Measurements from ENCODE around the gene TRPM5.
A peak's percentile ranks its signal among the peaks of the same experiment; 100 is the strongest.

Gene TRPM5

DNA sequence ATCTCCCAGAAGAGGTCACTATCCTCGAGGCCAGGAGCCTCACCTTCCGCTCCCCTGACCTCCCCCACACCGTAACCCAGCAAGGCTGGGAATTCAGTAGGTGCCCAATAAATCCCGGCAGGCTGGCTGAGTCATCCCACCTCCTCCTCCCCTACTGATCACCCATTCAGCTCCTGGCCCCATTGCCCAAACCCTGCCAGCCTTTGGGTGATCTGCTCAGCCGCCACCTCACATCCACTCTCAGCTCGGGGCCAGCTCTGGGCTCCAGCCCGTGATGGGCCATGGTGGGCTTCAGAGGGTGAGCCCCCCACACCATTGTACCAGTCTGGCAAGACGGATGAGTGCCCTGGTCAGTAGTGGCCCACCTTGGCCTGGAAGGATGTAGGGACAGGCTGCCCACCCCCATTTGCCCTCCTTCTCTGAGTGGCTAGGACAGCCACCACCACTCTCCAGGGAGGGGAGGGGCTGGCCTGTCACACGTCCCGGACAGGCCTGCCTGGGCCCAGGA is 8.2 kb downstream of the TRPM5 start:
- no peak for DNase-seq (ENCODE audit: low read depth in 2 of 2)

DNA sequence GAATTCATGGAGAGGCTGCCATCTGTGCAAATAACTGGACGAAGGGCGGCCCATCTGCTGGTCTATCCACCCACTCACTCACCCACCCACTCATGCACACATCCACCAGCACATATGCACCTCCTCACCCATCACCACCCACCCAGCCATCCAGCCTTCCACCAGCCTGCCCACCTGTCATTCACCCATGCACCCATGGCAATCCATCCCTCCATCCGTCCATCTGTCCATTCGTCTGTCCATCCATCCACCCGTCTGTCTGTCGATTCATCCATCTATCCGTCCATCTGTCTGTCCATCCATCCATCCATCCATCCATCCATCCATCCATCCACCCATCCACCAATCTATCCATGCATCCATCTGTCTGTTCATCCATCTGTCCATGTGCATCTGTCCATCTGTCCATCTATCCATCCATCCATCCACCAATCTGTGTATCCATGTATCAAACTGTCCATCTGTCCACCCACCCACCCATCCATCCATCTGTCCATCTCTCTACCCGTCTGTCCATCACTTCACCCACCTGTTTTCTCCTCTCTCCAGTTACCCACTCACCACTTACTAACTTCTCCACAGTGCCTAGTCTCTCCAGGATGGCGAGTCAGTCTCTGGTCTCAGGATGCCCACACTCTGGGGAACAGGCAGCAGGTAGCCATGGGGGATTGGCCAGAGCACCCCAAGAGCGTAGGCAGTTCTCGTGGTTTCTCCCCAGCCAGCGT is 8.9 kb downstream of the TRPM5 start:
- DNase-seq (ENCODE audit: low read depth in 2 of 2) = no peak

DNA sequence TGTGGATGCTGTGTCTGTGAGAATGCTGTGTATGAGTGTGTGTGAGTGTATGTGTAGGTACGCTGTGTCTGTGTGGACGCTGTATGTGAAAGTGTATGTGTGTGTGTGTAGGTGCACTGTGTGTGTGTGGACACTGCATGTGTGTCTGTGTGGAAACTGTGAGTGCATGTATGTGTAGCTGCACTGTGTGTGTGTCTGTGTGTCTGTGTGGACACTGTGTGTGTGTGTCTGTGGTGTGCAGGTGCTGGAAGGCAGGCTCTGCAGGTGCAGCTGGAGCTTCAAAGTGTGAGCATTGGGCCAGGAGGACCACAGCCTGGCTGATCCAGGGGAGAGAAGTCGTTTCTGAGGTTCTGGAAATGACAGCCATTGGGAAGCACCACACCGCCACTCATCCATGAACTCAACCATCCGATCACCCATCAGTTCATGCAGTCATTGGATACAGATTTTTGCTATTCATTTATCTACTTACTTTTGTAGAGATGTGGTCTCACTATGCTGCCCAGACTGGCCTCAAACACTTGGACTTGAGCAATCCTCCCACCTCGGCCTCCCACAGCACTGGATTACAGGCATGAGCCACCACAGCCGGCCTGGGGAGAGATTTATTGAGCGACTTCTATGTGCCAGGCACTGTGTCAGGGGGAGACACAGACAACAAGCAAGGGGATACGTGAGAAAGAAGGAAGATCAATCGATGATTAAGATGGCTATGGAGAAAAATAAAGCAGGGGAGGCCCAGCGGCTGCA is 9.6 kb downstream of the TRPM5 start:
- DNase-seq (ENCODE audit: low read depth in 2 of 2) = no peak

DNA sequence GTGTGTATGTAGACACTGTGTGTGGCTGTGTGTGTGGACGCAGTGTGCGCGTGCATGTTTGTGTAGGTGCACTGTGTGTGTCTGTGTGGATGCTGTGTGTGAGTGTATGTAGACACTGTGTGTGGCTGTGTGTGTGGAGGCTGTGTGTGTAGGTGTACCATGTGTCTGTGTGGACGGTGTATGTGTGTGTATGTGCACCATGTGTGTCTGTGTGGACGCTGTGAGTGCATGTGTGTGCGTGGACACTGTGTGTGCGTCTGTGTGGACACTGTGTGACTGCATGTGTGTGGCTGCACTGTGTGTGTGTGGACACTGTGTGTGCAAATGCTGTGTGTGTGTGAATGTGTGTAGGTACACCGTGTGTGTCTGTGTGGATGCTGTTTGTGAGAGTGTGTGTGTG is 10.3 kb downstream of the TRPM5 start:
- no peak for DNase-seq (ENCODE audit: low read depth in 2 of 2)

DNA sequence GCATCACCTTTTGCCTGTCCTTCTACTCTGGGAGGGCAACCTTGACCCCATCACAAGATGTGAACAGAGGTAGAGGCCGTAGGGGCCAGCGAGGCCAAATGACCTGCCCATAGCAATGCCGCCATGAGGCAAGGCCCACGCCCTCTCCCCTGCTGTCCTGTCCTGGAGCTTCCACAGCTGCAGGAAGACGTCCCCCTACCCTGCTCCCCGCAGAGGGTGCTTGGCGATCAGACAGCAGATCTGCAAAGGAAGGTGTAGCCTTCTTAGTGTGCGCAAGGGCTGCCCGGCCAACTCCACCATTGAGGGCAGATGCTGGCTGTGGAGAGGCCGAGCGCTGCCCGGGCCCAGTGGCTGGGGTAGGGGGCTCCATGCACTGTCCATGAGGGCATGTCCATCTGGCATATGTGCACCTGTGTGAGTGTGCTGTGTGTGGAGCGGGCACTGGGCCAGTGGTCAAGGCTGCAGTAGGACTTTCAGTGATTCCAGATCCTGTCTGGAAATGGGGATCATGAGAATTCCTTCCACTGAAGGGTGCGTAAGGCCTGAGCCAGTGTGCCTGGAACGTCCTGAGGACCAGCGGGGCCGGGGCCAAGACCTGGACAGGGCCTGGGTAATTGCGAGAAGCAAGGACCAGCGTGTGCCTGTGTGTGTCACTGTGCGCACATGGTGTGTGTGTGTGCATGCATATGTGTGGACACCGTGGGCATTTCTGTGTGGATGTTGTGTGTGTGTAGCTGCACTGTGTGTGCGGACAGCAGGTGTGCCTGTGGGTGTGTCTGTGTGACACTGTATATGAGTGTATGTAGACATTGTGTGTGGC is 11.0 kb downstream of the TRPM5 start:
- no peak for DNase-seq (ENCODE audit: low read depth in 2 of 2)

DNA sequence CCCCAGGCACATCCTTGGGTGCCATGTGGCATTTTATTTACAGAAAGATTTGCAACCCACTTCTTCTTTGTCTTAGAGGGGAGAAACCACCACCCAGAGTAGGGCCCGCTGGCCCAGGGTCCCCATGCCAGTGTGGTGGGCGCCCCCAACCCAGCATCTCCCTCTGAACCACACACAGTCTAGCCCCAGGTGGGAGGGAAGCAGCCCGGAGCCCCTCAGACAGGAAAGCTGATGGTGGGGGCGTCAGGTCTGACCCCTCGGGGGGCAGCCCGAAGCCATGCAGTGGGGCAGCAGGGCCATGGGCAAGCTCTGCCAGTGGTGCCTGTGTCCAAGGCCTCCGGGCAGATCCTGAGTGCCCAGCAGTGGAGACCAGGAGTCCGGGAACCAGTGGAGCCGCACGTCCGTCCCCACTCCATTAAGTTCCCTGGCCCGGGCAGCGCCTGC is 11.7 kb downstream of the TRPM5 start:
- DNase-seq (ENCODE audit: low read depth in 2 of 2) = no peak

DNA sequence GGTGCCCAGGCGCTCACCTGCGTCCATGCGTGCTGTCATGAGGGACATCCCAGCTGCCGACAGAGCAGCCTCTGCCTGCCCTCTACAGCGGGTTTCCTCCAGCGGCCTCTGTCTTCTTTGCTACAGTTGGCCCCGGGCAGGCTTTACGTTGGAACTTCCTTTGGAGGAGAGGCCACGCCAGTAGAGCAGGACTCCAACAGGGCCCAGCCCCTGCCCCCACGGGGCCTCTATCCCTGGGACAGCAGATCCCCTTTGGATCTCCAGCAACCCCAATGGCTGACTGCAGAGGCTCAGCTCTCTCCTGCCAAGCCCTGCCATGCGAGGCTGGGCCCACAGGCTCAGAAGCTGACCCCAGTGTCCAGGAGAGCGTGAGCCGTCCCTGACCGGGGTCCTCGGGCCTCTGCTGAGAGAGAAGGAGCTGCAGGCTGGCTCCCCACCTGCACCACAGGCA is 12.1 kb downstream of the TRPM5 start:
- no peak for DNase-seq (ENCODE audit: low read depth in 2 of 2)

DNA sequence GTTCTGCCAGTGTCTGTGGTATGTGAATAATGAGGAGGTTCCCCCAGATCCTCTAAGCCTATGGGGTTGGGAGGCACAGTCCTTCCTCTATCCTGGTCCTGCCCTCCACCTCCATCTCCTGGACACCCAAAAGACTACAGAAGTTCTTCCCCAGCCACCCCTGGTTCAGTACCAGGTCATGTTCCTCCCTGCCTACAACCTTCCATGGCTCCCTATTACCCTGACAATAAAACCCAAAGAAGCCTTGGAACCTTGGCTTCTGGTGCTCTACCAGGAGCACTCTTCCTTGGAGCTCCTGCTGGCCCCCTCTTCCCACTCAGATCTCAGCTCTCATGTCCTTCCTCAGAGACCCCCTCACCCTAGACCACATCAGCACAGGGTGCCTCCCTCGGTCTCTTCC is 12.9 kb downstream of the TRPM5 start:
- DNase-seq (ENCODE audit: low read depth in 2 of 2) = no peak

DNA sequence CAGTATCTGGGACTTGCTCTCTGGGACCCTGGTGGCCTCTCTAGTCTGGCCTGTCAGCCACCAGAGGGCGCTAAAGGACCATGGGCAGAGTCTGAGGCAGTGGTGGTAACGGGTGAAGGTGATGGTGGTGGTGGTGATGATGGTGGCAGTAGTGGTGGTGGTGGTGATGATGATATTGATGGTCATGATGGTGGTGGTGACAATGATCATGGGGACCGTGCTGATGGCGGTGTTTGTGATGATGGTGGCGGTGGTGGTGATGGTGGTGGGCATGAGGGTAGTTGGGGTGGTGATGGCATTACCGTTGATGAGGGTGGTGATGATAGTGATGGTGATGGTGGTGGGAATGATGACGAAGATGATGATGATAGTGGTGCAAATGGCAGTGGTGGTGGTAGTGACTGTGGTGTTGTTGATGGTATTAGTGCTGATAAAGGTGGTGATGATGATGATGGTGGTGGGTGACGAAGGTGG is 16.0 kb downstream of the TRPM5 start:
- DNase-seq (ENCODE audit: low read depth in 2 of 2) = peak; percentile 84 to 89

DNA sequence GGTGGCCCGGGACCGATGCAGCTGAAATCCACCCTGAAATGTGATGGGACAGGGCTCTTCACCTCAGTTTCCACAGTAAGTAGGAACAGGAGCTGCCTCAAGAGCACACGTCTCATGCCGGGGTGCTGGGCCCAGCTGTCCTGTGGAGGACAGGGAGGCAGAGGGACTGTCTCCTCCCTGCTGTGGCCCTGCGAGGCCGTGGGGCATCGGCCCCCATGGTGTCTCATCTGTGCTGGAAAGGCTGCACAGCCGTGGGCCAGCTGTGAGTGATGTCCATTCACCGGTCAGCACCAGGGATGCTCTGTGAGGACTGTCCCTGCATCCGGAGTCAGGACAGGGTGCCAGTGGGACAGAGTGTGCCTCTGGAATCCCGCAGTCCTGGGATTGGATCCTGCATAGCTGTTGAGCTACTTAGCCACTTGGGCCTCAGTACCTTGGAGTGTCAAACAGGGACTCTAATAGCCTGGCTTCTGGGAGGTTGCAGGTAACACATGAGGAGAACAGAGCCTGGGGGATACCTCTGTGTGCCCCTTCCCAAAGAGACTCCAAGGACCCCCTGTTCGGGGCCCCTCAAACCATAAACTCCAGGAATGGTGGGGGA is 16.5 kb downstream of the TRPM5 start:
- no peak for DNase-seq (ENCODE audit: low read depth in 2 of 2)

DNA sequence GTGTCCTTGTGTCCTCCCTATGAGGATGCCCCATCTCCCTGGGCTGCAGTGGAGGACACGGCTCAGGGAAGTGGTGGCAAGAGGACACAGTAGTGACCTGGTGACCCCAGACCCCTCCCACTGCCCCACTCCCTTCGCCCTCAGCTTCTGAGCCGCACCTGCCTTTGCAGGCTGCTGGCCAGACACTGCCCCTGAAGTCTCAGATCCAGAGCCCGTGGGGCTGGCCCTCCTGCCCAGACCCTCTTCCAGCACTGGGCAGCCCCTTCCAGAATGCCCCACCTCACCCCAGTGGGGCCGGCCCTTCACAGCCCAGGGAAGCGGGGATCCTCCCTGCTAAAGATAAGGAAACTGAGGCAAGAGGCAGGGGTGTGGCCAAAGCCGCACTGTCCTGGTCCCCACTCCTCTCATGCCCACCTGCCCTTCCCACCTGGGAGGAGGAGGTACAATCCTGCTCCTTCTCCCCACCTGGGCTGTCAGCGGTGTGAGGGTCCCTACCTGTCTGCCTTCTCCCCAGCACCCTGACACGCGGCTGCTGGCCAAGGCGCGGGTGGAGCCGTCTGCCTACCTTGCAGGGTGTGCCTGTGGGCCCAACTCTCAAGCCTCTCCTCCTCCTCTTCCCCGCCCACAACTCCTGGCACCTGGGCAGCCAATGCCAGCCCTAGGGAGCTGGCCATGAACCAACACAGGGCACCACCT is 17.3 kb downstream of the TRPM5 start:
- DNase-seq (ENCODE audit: low read depth in 2 of 2) = no peak

DNA sequence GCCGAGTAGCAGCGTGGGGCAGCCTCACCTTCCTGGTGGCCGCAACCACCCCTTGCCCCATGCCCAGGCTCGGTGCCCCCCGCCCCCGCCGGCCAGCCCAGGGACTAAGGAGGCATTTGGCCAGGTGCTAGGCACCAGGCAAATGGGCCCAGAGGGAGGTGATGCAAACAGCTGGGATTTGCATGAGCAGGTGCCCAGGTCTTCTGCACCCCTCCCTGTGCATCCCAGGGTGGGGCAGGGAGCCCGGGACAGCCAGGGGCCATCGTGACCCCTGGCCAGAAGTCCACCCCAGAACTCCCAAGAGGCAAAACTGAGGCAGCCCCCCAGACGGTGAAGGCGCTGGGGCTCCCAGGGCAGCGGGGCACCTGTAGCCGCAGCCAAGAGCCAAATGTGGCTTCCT is 18.1 kb downstream of the TRPM5 start:
- no peak for DNase-seq (ENCODE audit: low read depth in 2 of 2)

DNA sequence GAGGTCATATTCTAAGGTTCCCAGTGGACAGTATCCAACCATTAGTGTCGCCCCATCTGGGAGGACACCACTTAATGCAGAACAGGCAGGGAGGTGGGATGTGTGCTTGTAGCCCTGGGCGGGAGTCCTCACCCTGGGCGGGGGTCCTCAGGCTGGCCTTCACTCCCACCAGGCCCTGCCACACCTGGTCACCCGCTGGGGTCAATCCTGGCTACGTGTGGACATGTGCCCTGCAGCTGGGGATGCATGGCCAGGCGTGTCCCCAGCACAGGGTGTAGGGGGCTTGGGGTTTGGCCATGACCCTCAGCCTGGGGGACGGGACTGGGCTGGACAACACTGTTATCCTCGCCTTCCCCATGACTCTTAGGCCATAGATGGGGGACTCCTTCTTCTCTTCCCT is 18.8 kb downstream of the TRPM5 start:
- DNase-seq (ENCODE audit: low read depth in 2 of 2) = no peak

DNA sequence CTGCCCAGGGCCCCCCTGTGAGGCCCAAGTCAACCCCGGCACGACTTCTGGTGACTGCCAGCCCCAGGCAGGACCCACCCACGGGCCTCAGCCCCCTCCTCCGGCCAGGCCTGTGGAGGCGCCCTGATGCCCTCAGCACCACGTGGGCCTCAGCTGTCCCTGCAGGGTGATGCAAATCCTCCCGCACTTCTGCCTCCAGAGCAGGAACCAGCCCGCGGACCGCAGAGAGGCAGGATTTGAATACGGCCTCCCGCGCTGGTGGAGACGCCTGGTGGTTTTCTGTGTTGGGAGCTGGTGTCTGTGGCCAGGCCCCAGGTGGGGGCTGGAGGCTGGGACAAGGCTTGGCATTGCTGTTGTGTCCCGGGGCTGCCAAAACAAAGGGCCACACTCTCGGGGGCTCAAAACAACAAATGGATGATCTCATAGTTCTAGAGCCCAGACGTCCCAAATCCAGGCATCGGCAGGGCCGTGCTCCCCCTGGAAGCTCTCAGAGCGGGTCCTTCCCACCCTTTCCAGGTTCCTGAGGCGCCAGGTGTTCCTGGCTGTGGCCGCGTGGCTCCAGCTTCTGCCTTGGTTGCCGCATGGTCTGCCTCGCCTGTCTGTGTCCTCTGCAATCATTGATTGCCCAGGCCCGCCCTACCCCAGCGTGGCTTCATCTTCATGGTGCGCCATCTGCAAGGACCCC is 19.4 kb downstream of the TRPM5 start:
- no peak for DNase-seq (ENCODE audit: low read depth in 2 of 2)

DNA sequence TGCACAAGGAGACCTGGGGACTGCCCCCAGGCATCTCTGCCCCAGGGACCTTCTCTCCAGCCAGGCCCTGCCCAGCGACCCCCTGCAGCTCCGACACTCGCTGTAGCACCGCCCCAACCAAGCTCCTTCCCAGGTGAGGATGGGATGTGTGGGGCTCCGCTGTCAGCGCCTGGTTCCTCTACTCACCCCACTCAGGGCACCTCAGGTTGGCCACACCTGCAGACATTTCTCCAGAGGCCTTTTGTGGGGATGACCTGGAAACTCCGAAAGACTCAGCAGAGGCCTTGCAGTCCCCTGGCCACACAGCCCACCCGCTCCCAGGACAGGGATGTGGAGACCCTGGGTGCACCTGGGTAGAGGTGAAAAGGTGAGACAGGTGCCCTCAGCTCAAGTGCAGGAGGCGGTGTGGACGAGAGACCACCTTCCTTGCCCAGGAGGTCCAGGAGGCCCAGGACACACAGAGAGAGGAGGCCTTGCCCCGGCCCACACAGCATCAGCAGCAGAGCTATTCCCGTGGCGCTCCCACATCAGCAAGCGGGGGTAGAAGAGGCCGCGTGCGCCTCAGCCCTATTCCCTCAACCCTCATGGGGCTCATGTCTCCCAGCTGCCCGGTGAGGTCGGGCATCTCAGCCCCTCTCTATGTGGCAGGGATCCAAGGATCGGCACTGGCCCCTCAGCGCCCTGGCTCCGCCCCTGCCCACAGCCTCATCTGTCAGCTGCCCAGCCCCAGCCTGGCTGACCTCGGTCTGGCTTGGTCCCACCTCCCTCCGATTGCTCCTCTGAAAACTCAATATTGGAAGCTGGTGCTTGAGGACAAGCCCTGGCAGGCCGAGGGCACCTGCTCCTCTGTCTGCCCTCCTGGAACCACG is 20.9 kb downstream of the TRPM5 start:
- no peak for DNase-seq (ENCODE audit: low read depth in 2 of 2)

DNA sequence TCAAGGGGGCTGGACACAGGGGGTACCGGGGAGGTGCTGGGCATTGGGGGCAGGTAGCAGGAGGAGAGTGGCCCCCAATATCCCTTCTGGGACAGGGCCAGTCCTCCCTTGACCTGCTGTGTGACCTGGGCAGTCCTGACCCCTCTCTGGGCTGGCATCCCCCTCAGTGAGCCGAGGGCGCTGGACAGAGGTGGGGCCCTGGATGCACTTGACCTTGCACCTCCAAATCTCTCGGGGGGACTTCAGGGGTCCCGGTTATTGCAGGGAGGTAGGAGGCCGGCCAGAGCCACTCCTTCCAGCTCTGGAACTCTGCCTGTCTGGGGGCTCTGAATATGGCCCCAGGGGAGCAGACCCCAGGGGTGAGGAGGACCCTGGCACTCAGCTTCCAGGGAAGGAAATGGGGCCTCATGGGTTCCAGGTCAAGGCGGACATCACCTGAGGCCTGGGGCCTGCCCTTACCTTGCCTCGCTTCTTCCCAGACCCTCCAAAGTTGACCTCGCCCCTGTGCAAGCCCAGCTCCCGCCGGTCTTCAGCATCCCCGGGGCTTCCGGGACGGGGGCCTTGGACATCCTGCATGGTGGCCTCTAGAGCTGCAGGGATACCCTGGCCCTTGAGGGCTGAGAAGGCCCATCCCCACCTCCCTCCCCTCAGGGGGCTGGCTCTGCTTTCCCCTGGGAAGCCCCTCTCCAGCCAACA is 21.7 kb downstream of the TRPM5 start:
- no peak for DNase-seq (ENCODE audit: low read depth in 2 of 2)

DNA sequence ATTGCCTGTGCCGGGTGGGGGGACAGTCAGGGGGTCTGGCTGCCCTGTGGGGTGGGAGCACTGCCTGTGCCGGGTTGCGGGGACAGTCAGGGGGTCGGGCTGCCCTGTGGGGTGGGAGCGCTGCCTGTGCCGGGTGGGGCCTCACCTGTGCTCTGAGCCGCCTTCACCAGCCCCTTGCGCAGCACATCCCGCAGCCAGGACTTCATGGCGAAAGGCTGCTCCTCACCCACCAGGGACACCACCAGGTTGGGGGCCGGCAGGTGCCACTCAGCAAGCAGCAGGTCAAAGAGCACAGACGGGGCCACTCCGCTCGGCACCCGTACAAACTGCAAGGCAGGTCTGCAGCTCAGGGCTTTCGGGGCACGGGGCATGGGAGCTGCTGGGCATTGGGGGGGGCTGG is 22.3 kb downstream of the TRPM5 start:
- no peak for DNase-seq (ENCODE audit: low read depth in 2 of 2)

DNA sequence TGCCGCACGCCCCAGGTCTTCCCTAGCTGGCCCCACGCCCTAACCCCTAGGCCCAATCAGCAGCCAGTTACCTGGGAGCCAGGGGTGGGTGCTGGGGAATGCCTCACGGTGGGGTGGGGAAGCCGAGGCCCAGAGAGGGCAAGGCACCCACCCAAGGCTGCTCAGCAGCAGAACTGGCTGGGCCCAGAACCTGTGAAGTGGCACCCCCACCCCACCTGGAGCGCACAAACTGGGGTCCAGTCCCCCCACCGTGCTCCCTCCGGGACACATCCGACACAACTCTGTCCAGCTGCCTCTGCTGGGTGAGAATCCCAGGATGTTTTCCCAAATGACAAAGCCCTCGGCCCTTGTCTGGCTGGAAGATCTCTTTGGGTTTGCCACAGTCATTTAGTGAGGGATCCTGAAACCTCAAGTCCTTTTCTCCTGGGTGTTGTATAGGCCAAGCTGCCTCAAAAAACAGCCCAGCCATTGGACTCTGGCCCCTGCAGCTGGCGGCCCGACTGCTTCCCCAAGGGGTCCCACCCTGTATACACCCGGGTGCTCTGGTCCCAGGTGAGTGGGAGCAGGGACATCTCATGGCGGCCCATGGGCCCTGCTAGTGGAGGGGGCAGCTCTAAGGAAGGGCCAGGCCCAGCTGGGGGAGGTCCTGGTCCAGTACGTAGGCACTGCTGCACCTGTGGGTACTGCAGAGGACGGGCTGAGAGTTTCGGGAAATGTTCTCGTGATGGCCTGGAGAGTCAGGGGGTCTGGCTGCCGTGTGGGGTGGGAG is 22.9 kb downstream of the TRPM5 start:
- DNase-seq (ENCODE audit: low read depth in 2 of 2) = no peak
